Prostate gland (tissue), 2 donors: Measurements from ENCODE around the gene C10orf143. TPM values are rescaled to one million over a fixed set of nuclear protein-coding genes. Genes with fewer than 3 reads are reported as not detected.
"Not testable (repeated sequence)": the region's sequence is repeated elsewhere in the genome, so short reads cannot be mapped to it uniquely, and the experiment has no call there.

Source experiments
- DNase-seq: peaks from one replicate; pipeline ENCODE4 v3.0.0-alpha.2; 2019; ENCODE audit warnings: low spot score
- H3K27ac ChIP-seq, 2 donors: fragments of 200-600 bp; sonication (generic); 2 replicates each; pipeline ENCODE4 v1.5.1; 2017 to 2019
- H3K27me3 ChIP-seq: fragments of 200-600 bp; sonication (generic); replicated peaks from 2 replicates; pipeline ENCODE4 v1.5.1; 2019; ENCODE audit not compliant: insufficient read depth
- H3K36me3 ChIP-seq, 2 donors: fragments of 200-600 bp; sonication (generic); 1 replicate in 1 of 2; 2 replicates in 1 of 2; pipeline versions ENCODE4 v1.5.1 to v1.8.1; 2017 to 2019
- H3K4me1 ChIP-seq: fragments of 200-600 bp; sonication (generic); replicated peaks from 2 replicates; pipeline ENCODE4 v1.5.1; 2019
- H3K4me3 ChIP-seq, 2 donors: fragments of 200-600 bp; sonication (generic); 2 replicates each; pipeline ENCODE4 v1.5.1; 2017 to 2019
- H3K9me3 ChIP-seq: fragments of 200-600 bp; sonication (generic); 2 replicates; pipeline ENCODE4 v1.5.1; 2017
- CTCF ChIP-seq, 4 experiments: fragments of 200-600 bp in 2 of 4; fragments of 450-650 bp in 2 of 4; sonication (generic) in 2 of 4; IDR thresholded peaks; 1 replicate in 3 of 4; 2 replicates in 1 of 4; pipeline ENCODE4 v1.5.1; 2016 to 2019; ENCODE audit warnings: antibody characterized with exemption in 4 of 4, mild to moderate bottlenecking in 2 of 4, moderate library complexity in 2 of 4
- POLR2A ChIP-seq: fragments of 450-650 bp; IDR thresholded peaks from one replicate; pipeline ENCODE4 v1.6.1; 2016; ENCODE audit warnings: antibody characterized with exemption, mild to moderate bottlenecking
- POLR2AphosphoS5 ChIP-seq: sonication (generic); formaldehyde crosslinking; IDR thresholded peaks from one replicate; pipeline ENCODE4 v1.6.1; 2017; ENCODE audit warnings: antibody characterized with exemption
- WGBS: methylation state at CpG from one replicate; pipeline ENCODE4 v1.1.5; 2018; 5-methylcytosine and 5-hydroxymethylcytosine counted together
- intact Hi-C: fragments of 100-400 bp; cut with DNase I; formaldehyde crosslinking; loops from one replicate; pipeline ENCODE4 v1.14.2; 2022
- total RNA-seq, 2 donors: library from RNA; depleted of rRNA; stranded (reverse); fragments of >200 nt; gene quantifications; one replicate each; pipeline ENCODE4 v1.1.0, GENCODE V29; 2016

Gene C10orf143
- total RNA-seq, 2 donors from 2014 or later = 5.1 to 5.6 TPM

GRCh38 chr10:130128062-130128781 lies 17.6 kb upstream of the C10orf143 start:
- intact Hi-C loops = loop anchor here (10.0 kb wide), 1 partner anchor 1093 kb away; no protein-coding TSS in a partner anchor
- Histone ChIP-seq H3K27me3 (no peaks in the 10 kb centered on the region), H3K27ac (no peak overlapping the region), H3K4me1 (no peaks in the 10 kb centered on the region), H3K36me3 (no peaks in the 10 kb centered on the region), H3K4me3 (no peak overlapping the region), H3K9me3 (no peaks in the 10 kb centered on the region)
- 25% methylated on average over 3 of the region's 3 CpGs for WGBS
- DNase-seq = no peak
- no peak for TF ChIP-seq CTCF (IDR thresholded peaks at IDR 0.05)
- no peak for TF ChIP-seq POLR2AphosphoS5
- TF ChIP-seq POLR2A = no peak

GRCh38 chr10:130127364-130128061 lies 16.9 kb upstream of the C10orf143 start:
- TF ChIP-seq POLR2A (no peak), POLR2AphosphoS5 (peak; percentile 72), CTCF (IDR thresholded peaks at IDR 0.05) (peak in 3 of 4 experiments; percentile 44 to 68 (median 62))
- 9% methylated on average over 10 of the region's 10 CpGs for WGBS
- no peak overlapping the region for H3K27ac ChIP-seq
- DNase-seq = peak; percentile 55
- H3K9me3 ChIP-seq = no peaks in the 10 kb centered on the region
- no peaks in the 10 kb centered on the region for H3K4me1 ChIP-seq
- intact Hi-C loops = loop anchor here (10.0 kb wide), 1 partner anchor 1093 kb away; no protein-coding TSS in a partner anchor
- H3K4me3 ChIP-seq = no peak overlapping the region
- H3K27me3 ChIP-seq = no peaks in the 10 kb centered on the region
- no peaks in the 10 kb centered on the region for H3K36me3 ChIP-seq

GRCh38 chr10:130121486-130122079 lies 11.0 kb upstream of the C10orf143 start:
- WGBS = 63% methylated on average over 13 of the region's 13 CpGs
- no peak for TF ChIP-seq CTCF (IDR thresholded peaks at IDR 0.05)
- no peak for TF ChIP-seq POLR2AphosphoS5
- TF ChIP-seq POLR2A = no peak
- H3K27ac ChIP-seq = no peak overlapping the region
- H3K36me3 ChIP-seq = no peaks in the 10 kb centered on the region
- no peak overlapping the region for H3K4me3 ChIP-seq
- DNase-seq = no peak
- H3K9me3 ChIP-seq = no peaks in the 10 kb centered on the region
- no peaks in the 10 kb centered on the region for H3K4me1 ChIP-seq
- no peaks in the 10 kb centered on the region for H3K27me3 ChIP-seq
- intact Hi-C loops = loop anchor here (10.0 kb wide), 1 partner anchor 1087 kb away; no protein-coding TSS in a partner anchor

GRCh38 chr10:130117535-130117934 lies 6.9 kb upstream of the C10orf143 start:
- WGBS = 56% methylated on average over 6 of the region's 6 CpGs
- intact Hi-C loops, H3K4me1 ChIP-seq, H3K36me3 ChIP-seq, H3K4me3 ChIP-seq, H3K27me3 ChIP-seq, H3K27ac ChIP-seq, H3K9me3 ChIP-seq, DNase-seq: not testable (repeated sequence)

GRCh38 chr10:130116942-130117341 lies 6.3 kb upstream of the C10orf143 start:
- H3K27ac ChIP-seq, H3K36me3 ChIP-seq, DNase-seq, H3K27me3 ChIP-seq, H3K4me1 ChIP-seq, H3K9me3 ChIP-seq, intact Hi-C loops, H3K4me3 ChIP-seq: not testable (repeated sequence)
- 98% methylated on average over 4 of the region's 4 CpGs for WGBS
